ENCODE measurements around the gene SCN10A.

SCN10A gene

GRCh38 chr3:38824349-38824748, 8.3 kb upstream of the SCN10A start:
- TF ChIP-seq CTCF (IDR thresholded peaks at IDR 0.05; ENCODE audit: low read length, missing control alignments): no peak
- no peak overlapping the region for H3K4me3 ChIP-seq (replicated peaks; ENCODE audit: low read depth, low read length)
- DNase-seq (ENCODE audit: low read depth): no peak

GRCh38 chr3:38823722-38824121, 7.7 kb upstream of the SCN10A start:
- TF ChIP-seq CTCF (IDR thresholded peaks at IDR 0.05; ENCODE audit: low read length, missing control alignments): no peak
- DNase-seq (ENCODE audit: low read depth): no peak
- H3K4me3 ChIP-seq (replicated peaks; ENCODE audit: low read depth, low read length): no peak overlapping the region

- no peak overlapping the region for H3K4me3 ChIP-seq (replicated peaks; ENCODE audit: low read depth, low read length)
- no peak for TF ChIP-seq CTCF (IDR thresholded peaks at IDR 0.05; ENCODE audit: low read length, missing control alignments)
- DNase-seq (ENCODE audit: low read depth): no peak
These were observed 7.2 kb upstream of the SCN10A start for GRCh38 chr3:38823186-38823585.

GRCh38 chr3:38811822-38812221, 4.2 kb downstream of the SCN10A start:
- no peak overlapping the region for H3K4me3 ChIP-seq (replicated peaks; ENCODE audit: low read depth, low read length)
- no peak for DNase-seq (ENCODE audit: low read depth)
- no peak for TF ChIP-seq CTCF (IDR thresholded peaks at IDR 0.05; ENCODE audit: low read length, missing control alignments)

GRCh38 chr3:38805765-38806386, 10.1 kb downstream of the SCN10A start:
- H3K4me3 ChIP-seq (replicated peaks; ENCODE audit: low read depth, low read length): no peak overlapping the region
- DNase-seq (ENCODE audit: low read depth): peak; percentile 85
- no peak for TF ChIP-seq CTCF (IDR thresholded peaks at IDR 0.05; ENCODE audit: low read length, missing control alignments)

- no peak for DNase-seq (ENCODE audit: low read depth)
- TF ChIP-seq CTCF (IDR thresholded peaks at IDR 0.05; ENCODE audit: low read length, missing control alignments): no peak
- H3K4me3 ChIP-seq (replicated peaks; ENCODE audit: low read depth, low read length): no peak overlapping the region
These were observed 11.0 kb downstream of the SCN10A start for GRCh38 chr3:38805004-38805403.

GRCh38 chr3:38800511-38800910, 15.5 kb downstream of the SCN10A start:
- no peak for DNase-seq (ENCODE audit: low read depth)
- no peak for TF ChIP-seq CTCF (IDR thresholded peaks at IDR 0.05; ENCODE audit: low read length, missing control alignments)

More at GRCh38 chr3:38800511-38800910, 15.5 kb downstream of the SCN10A start:
- no peak overlapping the region for H3K4me3 ChIP-seq (replicated peaks; ENCODE audit: low read depth, low read length)

Data from fibroblast of pulmonary artery (primary cell).